ENCODE data around the gene TMEM62. TPM values are rescaled to one million over a fixed set of nuclear protein-coding genes. Genes with fewer than 3 reads are reported as not detected.
"Not testable (repeated sequence)": the region's sequence is repeated elsewhere in the genome, so short reads cannot be mapped to it uniquely, and the experiment has no call there.

The TMEM62 gene
- total RNA-seq, 1 donor from 2014 or later = 28.6 TPM

- DNase-seq (ENCODE audit: low spot score) = no peak
Measured at GRCh38 chr15:43209059-43209824, 75.9 kb downstream of the TMEM62 start.

- DNase-seq (ENCODE audit: low spot score) = no peak
Measured at GRCh38 chr15:43210172-43210745, 76.9 kb downstream of the TMEM62 start.

GRCh38 chr15:43210807-43211206 lies 77.4 kb downstream of the TMEM62 start:
- no peak for DNase-seq (ENCODE audit: low spot score)

- DNase-seq (ENCODE audit: low spot score) = no peak
Measured at GRCh38 chr15:43211224-43211735, 77.9 kb downstream of the TMEM62 start.

GRCh38 chr15:43212299-43212698 lies 78.9 kb downstream of the TMEM62 start:
- DNase-seq (ENCODE audit: low spot score) = no peak

GRCh38 chr15:43212951-43213350 lies 79.6 kb downstream of the TMEM62 start:
- DNase-seq (ENCODE audit: low spot score) = no peak

GRCh38 chr15:43213466-43213865 lies 80.1 kb downstream of the TMEM62 start:
- no peak for DNase-seq (ENCODE audit: low spot score)

GRCh38 chr15:43214169-43214568 lies 80.8 kb downstream of the TMEM62 start:
- no peak for DNase-seq (ENCODE audit: low spot score)

GRCh38 chr15:43214592-43215295 lies 81.4 kb downstream of the TMEM62 start:
- no peak for DNase-seq (ENCODE audit: low spot score)

- no peak for DNase-seq (ENCODE audit: low spot score)
Measured at GRCh38 chr15:43215961-43216360, 82.6 kb downstream of the TMEM62 start.

- DNase-seq (ENCODE audit: low spot score) = no peak
Measured at GRCh38 chr15:43218908-43219706, 85.7 kb downstream of the TMEM62 start.

- no peak for DNase-seq (ENCODE audit: low spot score)
Measured at GRCh38 chr15:43219929-43220928, 86.8 kb downstream of the TMEM62 start.

GRCh38 chr15:43220991-43221403 lies 87.6 kb downstream of the TMEM62 start, which contains the start of gene EPB42:
Gene EPB42 (minus strand): TSS chr15:43221018. CDS start chr15:43220825, 193 bp downstream.
- DNase-seq (ENCODE audit: low spot score) = no peak

GRCh38 chr15:43221422-43221821 lies 88.0 kb downstream of the TMEM62 start:
- DNase-seq (ENCODE audit: low spot score) = no peak

GRCh38 chr15:43225201-43225949 lies 92.0 kb downstream of the TMEM62 start:
- peak; percentile 54 for DNase-seq (ENCODE audit: low spot score)

- DNase-seq (ENCODE audit: low spot score) = not testable (repeated sequence)
Measured at GRCh38 chr15:43225950-43226255, 92.5 kb downstream of the TMEM62 start.

- no peak for DNase-seq (ENCODE audit: low spot score)
Measured at GRCh38 chr15:43226436-43227305, 93.3 kb downstream of the TMEM62 start.

GRCh38 chr15:43229977-43230376 lies 96.6 kb downstream of the TMEM62 start:
- DNase-seq (ENCODE audit: low spot score) = no peak

- no peak for DNase-seq (ENCODE audit: low spot score)
Measured at GRCh38 chr15:43230640-43231115, 97.3 kb downstream of the TMEM62 start.
